ENCODE data around the gene RASSF5. TPM values are rescaled to one million over a fixed set of nuclear protein-coding genes. Genes with fewer than 3 reads are reported as not detected.

RASSF5 gene
- total and polyA plus RNA-seq, 2 of the 13 experiments (the other 11 are each of a cell fraction or from before 2014, with no cell fraction given), result 0.18 to 0.40 TPM

DNA sequence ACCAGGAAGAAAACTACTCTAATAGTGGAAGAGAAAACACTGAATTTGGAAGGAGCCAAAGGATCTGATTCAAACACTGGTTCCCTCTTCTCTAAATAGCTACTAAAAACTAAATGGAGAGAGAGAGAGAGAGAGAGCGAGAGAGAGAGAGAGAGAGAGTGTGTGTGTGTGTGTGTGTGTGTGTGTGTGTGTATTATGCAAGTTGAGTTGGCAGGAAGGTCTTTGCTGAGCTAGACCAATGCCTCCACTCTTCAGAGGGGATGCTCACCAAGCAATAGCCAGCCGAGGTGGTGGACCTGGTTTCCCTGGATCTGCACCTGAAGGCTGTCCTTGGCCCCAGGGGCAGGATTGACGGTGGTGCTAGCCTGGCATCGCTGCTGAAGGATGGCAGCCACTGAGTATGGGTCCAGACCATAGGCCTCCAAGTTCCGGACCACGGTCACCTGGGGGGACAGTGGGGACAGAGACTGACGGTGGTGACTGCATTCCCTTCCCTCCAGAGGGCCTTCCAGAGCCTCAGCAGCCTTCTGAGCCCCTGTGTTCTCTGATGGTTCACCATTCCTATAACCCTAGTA lies 86.1 kb downstream of the RASSF5 start:
- in situ Hi-C loops (cut with HindIII; ENCODE audit: extremely low pct_ligation_motif_present, low pct_unique_long_range_greater_than_20kb) (no loop called here), intact Hi-C loops (cut with micrococcal nuclease; ENCODE audit: unreplicated experiment) (no loop called here)
- Histone ChIP-seq H4K20me1 (ENCODE audit: insufficient read depth, low read length) (no peaks in the 10 kb centered on the region), H2AFZ (ENCODE audit: low read length) (no peak overlapping the region), H3K27me3 (ENCODE audit: control insufficient read depth in 1 of 2, insufficient read depth in 2 of 2, low read length in 2 of 2) (no peaks in the 10 kb centered on the region), H3K4me2 (ENCODE audit: low read depth, low read length) (no peak overlapping the region), H3K27ac (ENCODE audit: extremely low read length, insufficient read depth, low read length) (no peak overlapping the region), H3K79me2 (ENCODE audit: insufficient read depth, low read length) (no peaks in the 10 kb centered on the region), H3K9me3 (ENCODE audit: low read length) (no peaks in the 10 kb centered on the region), H3K36me3 (replicated peaks in 1 of 2; ENCODE audit: control insufficient read depth in 1 of 2, insufficient read depth in 2 of 2, low read length in 2 of 2) (peaks cover 24 to 79% of the 10 kb centered on the region in 2 experiments), H3K4me1 (ENCODE audit: insufficient read depth, low read length) (no peaks in the 10 kb centered on the region), H3K9ac (ENCODE audit: insufficient read depth, low read depth, low read length) (no peak overlapping the region), H3K4me3 (replicated peaks in 1 of 3; ENCODE audit: insufficient read depth in 1 of 3, low read depth in 2 of 3, low read length in 3 of 3) (no peak overlapping the region)
- WGBS (ENCODE audit: low lambda C conversion rate), result 96% methylated on average over 4 of the region's 7 CpGs
- ChIA-PET CTCF (ENCODE audit: low intra/inter-chr PET ratio, low total read pairs) (no interaction called here), POLR2A (no interaction called here)
- DNase-seq (ENCODE audit: low spot score) (no peak), ATAC-seq (no peak), FAIRE-seq (no peak)
- BruUV-seq (replicated peaks), result no TSS peak
- TF ChIP-seq, protein P1, sequence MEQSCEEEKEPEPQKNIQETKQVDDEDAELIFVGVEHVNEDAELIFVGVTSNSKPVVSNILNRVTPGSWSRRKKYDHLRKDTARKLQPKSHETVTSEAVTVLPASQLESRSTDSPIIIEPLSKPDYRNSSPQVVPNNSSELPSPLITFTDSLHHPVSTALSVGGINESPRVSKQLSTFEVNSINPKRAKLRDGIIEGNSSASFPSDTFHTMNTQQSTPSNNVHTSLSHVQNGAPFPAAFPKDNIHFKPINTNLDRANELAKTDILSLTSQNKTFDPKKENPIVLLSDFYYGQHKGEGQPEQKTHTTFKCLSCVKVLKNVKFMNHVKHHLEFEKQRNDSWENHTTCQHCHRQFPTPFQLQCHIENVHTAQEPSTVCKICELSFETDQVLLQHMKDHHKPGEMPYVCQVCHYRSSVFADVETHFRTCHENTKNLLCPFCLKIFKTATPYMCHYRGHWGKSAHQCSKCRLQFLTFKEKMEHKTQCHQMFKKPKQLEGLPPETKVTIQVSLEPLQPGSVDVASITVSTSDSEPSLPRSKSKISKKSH (CRISPR knock-in tag; IDR thresholded peaks at IDR 0.05; ENCODE audit: borderline replicate concordance), result no peak
- TF ChIP-seq, protein P2, sequence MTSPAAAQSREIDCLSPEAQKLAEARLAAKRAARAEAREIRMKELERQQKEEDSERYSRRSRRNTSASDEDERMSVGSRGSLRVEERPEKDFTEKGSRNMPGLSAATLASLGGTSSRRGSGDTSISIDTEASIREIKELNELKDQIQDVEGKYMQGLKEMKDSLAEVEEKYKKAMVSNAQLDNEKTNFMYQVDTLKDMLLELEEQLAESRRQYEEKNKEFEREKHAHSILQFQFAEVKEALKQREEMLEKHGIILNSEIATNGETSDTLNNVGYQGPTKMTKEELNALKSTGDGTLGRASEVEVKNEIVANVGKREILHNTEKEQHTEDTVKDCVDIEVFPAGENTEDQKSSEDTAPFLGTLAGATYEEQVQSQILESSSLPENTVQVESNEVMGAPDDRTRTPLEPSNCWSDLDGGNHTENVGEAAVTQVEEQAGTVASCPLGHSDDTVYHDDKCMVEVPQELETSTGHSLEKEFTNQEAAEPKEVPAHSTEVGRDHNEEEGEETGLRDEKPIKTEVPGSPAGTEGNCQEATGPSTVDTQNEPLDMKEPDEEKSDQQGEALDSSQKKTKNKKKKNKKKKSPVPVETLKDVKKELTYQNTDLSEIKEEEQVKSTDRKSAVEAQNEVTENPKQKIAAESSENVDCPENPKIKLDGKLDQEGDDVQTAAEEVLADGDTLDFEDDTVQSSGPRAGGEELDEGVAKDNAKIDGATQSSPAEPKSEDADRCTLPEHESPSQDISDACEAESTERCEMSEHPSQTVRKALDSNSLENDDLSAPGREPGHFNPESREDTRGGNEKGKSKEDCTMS (CRISPR knock-in tag; conservative IDR thresholded peaks at IDR 0.05), result no peak
- TF ChIP-seq FOSL1 (CRISPR knock-in tag; IDR thresholded peaks at IDR 0.05; ENCODE audit: borderline replicate concordance) (no peak), AGO1 (IDR thresholded peaks at IDR 0.05; ENCODE audit: low read depth, low read length, poor library complexity, severe bottlenecking) (no peak), ESRRA (CRISPR knock-in tag; IDR thresholded peaks at IDR 0.05; ENCODE audit: low read depth) (no peak), ZNF253 (CRISPR knock-in tag; IDR thresholded peaks at IDR 0.05; ENCODE audit: borderline replicate concordance) (no peak), NPAS2 (CRISPR knock-in tag; IDR thresholded peaks at IDR 0.05; ENCODE audit: borderline replicate concordance) (no peak), GFI1 (CRISPR knock-in tag; IDR thresholded peaks at IDR 0.05; ENCODE audit: borderline replicate concordance) (no peak), KDM1A (CRISPR knock-in tag; IDR thresholded peaks at IDR 0.05) (no peak)
- TF ChIP-seq, protein P3, sequence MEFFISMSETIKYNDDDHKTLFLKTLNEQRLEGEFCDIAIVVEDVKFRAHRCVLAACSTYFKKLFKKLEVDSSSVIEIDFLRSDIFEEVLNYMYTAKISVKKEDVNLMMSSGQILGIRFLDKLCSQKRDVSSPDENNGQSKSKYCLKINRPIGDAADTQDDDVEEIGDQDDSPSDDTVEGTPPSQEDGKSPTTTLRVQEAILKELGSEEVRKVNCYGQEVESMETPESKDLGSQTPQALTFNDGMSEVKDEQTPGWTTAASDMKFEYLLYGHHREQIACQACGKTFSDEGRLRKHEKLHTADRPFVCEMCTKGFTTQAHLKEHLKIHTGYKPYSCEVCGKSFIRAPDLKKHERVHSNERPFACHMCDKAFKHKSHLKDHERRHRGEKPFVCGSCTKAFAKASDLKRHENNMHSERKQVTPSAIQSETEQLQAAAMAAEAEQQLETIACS (CRISPR knock-in tag; IDR thresholded peaks at IDR 0.05), result no peak
- TF ChIP-seq, protein P4, sequence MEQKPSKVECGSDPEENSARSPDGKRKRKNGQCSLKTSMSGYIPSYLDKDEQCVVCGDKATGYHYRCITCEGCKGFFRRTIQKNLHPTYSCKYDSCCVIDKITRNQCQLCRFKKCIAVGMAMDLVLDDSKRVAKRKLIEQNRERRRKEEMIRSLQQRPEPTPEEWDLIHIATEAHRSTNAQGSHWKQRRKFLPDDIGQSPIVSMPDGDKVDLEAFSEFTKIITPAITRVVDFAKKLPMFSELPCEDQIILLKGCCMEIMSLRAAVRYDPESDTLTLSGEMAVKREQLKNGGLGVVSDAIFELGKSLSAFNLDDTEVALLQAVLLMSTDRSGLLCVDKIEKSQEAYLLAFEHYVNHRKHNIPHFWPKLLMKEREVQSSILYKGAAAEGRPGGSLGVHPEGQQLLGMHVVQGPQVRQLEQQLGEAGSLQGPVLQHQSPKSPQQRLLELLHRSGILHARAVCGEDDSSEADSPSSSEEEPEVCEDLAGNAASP (CRISPR knock-in tag; IDR thresholded peaks at IDR 0.05; ENCODE audit: borderline replicate concordance), result no peak
